Upper lobe of left lung (tissue), 6 donors: ENCODE results near the gene TTC3. TPM values are rescaled to one million over a fixed set of nuclear protein-coding genes. Genes with fewer than 3 reads are reported as not detected.
"Not testable (repeated sequence)": the region's sequence is repeated elsewhere in the genome, so short reads cannot be mapped to it uniquely, and the experiment has no call there.

Source experiments
- ATAC-seq, 2 donors: fragments of 200-7000 bp; cut with Tn5 transposase; one replicate each; pipeline ENCODE4 v1.9.1; 2022; ENCODE audit warnings: mild to moderate bottlenecking in 2 of 2, moderate library complexity in 2 of 2; ENCODE audit not compliant: low FRiP score in 2 of 2
- DNase-seq, 2 donors: peaks; one replicate each; pipeline ENCODE4 v3.0.0-alpha.2; 2019 to 2020
- H3K27ac ChIP-seq, 4 donors: fragments of 200-600 bp; sonication (generic); one replicate each; pipeline ENCODE4 v1.5.1; 2016 to 2019
- H3K27me3 ChIP-seq, 4 donors: fragments of 200-600 bp; sonication (generic); one replicate each; pipeline ENCODE4 v1.5.1; 2017 to 2019
- H3K36me3 ChIP-seq, 4 donors: fragments of 200-600 bp; sonication (generic); one replicate each; pipeline ENCODE4 v1.5.1; 2016 to 2019
- H3K4me1 ChIP-seq, 4 donors: fragments of 200-600 bp; sonication (generic); one replicate each; pipeline ENCODE4 v1.5.1; 2018 to 2019
- H3K4me3 ChIP-seq, 4 donors: fragments of 200-600 bp; sonication (generic); one replicate each; pipeline ENCODE4 v1.5.1; 2017 to 2019; ENCODE audit warnings: mild to moderate bottlenecking in 2 of 4, moderate library complexity in 1 of 4
- H3K9me3 ChIP-seq, 4 donors: fragments of 200-600 bp; sonication (generic); one replicate each; pipeline ENCODE4 v1.5.1; 2018 to 2019
- EP300 ChIP-seq, 4 donors: sonication (generic); formaldehyde crosslinking; IDR thresholded peaks; one replicate each; pipeline ENCODE4 v1.5.1; 2017; ENCODE audit warnings: antibody characterized with exemption in 4 of 4, control low read depth in 2 of 4
- POLR2A ChIP-seq, 4 donors: fragments of 450-650 bp; IDR thresholded peaks; one replicate each; pipeline ENCODE4 v1.5.1; 2016 to 2017; ENCODE audit warnings: antibody characterized with exemption in 4 of 4, mild to moderate bottlenecking in 2 of 4
- POLR2AphosphoS5 ChIP-seq, 2 donors: sonication (generic); formaldehyde crosslinking; IDR thresholded peaks; one replicate each; pipeline ENCODE4 v1.5.1; 2017; ENCODE audit warnings: antibody characterized with exemption in 2 of 2
- WGBS, 2 donors: methylation state at CpG; one replicate each; pipeline ENCODE4 v1.1.5; 2017 to 2018; 5-methylcytosine and 5-hydroxymethylcytosine counted together
- total RNA-seq, 6 donors: library from RNA; depleted of rRNA in 4 of 6; stranded (reverse); fragments of >200 nt in 4 of 6; gene quantifications; one replicate each; pipeline versions ENCODE4 v1.1.0 to v1.2.1, GENCODE V29; 2016 to 2021
- TF ChIP-seq, protein P1 (sequence below), 6 experiments: fragments of 450-650 bp in 4 of 6; fragments of 200-600 bp in 2 of 6; sonication (generic) in 2 of 6; IDR thresholded peaks; one replicate each; pipeline ENCODE4 v1.5.1; 2016 to 2019; ENCODE audit warnings: antibody characterized with exemption in 6 of 6
- donor health status: DM: no; HTN: no; CAD: no; lungs with moderate emphysema.
- donor health status: DM: no; HTN: yes; CAD: no; lungs with severe emphysema.

TTC3 gene
- total RNA-seq, 6 donors from 2014 or later = 69.9 to 395 (median 88.2) TPM

GRCh38 chr21:37045556-37045955, 27.5 kb upstream of the TTC3 start:
- TF ChIP-seq POLR2AphosphoS5 (IDR thresholded peaks at IDR 0.05) = no peak
- TF ChIP-seq EP300 (IDR thresholded peaks at IDR 0.05) = no peak
- no peak for TF ChIP-seq POLR2A (IDR thresholded peaks at IDR 0.05)
- TF ChIP-seq, protein P1, sequence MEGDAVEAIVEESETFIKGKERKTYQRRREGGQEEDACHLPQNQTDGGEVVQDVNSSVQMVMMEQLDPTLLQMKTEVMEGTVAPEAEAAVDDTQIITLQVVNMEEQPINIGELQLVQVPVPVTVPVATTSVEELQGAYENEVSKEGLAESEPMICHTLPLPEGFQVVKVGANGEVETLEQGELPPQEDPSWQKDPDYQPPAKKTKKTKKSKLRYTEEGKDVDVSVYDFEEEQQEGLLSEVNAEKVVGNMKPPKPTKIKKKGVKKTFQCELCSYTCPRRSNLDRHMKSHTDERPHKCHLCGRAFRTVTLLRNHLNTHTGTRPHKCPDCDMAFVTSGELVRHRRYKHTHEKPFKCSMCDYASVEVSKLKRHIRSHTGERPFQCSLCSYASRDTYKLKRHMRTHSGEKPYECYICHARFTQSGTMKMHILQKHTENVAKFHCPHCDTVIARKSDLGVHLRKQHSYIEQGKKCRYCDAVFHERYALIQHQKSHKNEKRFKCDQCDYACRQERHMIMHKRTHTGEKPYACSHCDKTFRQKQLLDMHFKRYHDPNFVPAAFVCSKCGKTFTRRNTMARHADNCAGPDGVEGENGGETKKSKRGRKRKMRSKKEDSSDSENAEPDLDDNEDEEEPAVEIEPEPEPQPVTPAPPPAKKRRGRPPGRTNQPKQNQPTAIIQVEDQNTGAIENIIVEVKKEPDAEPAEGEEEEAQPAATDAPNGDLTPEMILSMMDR (IDR thresholded peaks at IDR 0.05) = no peak
- ATAC-seq = no peak
- DNase-seq = no peak

GRCh38 chr21:37047079-37047478, 26.0 kb upstream of the TTC3 start:
- H3K9me3 ChIP-seq = no peaks in the 10 kb centered on the region
- TF ChIP-seq, protein P1 (IDR thresholded peaks at IDR 0.05) = no peak
- TF ChIP-seq POLR2A (IDR thresholded peaks at IDR 0.05) = no peak
- TF ChIP-seq POLR2AphosphoS5 (IDR thresholded peaks at IDR 0.05) = no peak
- TF ChIP-seq EP300 (IDR thresholded peaks at IDR 0.05) = no peak
- no peaks in the 10 kb centered on the region for H3K4me1 ChIP-seq
- ATAC-seq (no peak), DNase-seq (no peak)
- H3K4me3 ChIP-seq = no peak overlapping the region
- H3K36me3 ChIP-seq = no peaks in the 10 kb centered on the region
- no peak overlapping the region for H3K27ac ChIP-seq
- H3K27me3 ChIP-seq = no peaks in the 10 kb centered on the region
- WGBS, 2 donors = 97 to 98% methylated on average over 4 of the region's 4 CpGs

More at GRCh38 chr21:37045556-37045955, 27.5 kb upstream of the TTC3 start:
- WGBS, 2 donors = 75 to 80% methylated on average over 6 of the region's 6 CpGs
- Histone ChIP-seq H3K27ac (no peak overlapping the region), H3K9me3 (no peaks in the 10 kb centered on the region), H3K4me3 (no peak overlapping the region), H3K4me1 (no peaks in the 10 kb centered on the region), H3K27me3 (no peaks in the 10 kb centered on the region), H3K36me3 (no peaks in the 10 kb centered on the region)

GRCh38 chr21:37049741-37050140, 23.3 kb upstream of the TTC3 start:
- not testable (repeated sequence) for ATAC-seq, H3K36me3 ChIP-seq, H3K9me3 ChIP-seq, H3K4me3 ChIP-seq, H3K4me1 ChIP-seq, H3K27me3 ChIP-seq, DNase-seq, H3K27ac ChIP-seq
- 89 to 90% methylated on average over 3 of the region's 3 CpGs for WGBS, 2 donors

DNA sequence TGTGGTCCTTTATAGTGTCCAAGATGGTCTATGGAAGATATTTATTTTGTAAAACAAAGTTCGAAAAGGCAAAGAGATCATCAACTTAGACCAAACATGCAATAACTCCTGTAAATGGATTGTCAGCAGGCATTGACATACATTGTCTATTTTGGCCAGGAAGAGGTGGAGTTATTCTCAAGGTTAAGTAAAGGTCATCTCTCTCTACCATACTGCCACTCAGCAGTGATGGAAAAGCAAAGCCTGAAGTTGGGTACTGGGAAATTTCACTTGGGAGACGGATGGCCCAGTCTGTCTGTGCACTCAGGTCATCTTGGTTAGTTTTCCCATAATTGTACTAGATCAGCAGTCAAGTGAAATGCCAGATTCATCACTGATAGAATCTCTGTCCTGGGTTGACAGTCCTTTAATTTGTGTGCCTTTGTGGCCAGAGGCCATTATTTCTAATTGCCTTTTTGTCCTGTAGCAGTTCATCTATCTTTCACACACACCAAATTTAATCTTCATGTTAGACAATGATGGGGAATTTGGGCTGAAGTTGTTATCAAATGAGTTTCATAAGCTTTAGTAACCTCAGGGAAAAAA, 17.7 kb upstream of the TTC3 start:
- no peak for DNase-seq
- Histone ChIP-seq H3K36me3 (no peaks in the 10 kb centered on the region), H3K27ac (no peak overlapping the region), H3K27me3 (no peaks in the 10 kb centered on the region), H3K4me1 (peaks cover 0 to 3% (median under 1%) of the 10 kb centered on the region in 4 donors), H3K9me3 (no peaks in the 10 kb centered on the region), H3K4me3 (no peak overlapping the region)
- 70 to 86% methylated on average over 2 of the region's 2 CpGs for WGBS, 2 donors
- TF ChIP-seq, protein P1 (IDR thresholded peaks at IDR 0.05) = no peak
- TF ChIP-seq POLR2A (IDR thresholded peaks at IDR 0.05) = no peak
- TF ChIP-seq POLR2AphosphoS5 (IDR thresholded peaks at IDR 0.05) = no peak
- TF ChIP-seq EP300 (IDR thresholded peaks at IDR 0.05) = no peak
- no peak for ATAC-seq

DNA sequence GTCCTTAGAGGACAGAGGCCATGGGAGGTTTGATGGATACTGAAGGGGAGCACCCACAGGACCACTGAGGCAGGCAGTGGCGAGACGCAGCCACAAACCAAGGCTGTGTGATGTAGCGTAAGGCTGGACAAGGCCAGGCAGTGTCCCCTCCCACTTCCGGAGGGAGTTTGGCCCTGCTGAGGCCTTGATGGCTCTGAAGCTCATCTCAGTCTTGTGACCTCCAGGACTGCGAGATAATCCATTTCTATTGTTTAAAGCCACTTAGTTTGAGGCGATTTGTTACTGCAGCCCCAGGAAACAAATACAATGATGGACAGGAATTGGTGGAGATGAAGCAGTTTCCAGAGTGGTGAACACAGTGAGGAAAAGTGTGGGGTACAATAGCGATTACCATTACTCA, 15.4 kb upstream of the TTC3 start:
- ATAC-seq (no peak), DNase-seq (no peak)
- Histone ChIP-seq H3K27ac (no peak overlapping the region), H3K4me3 (no peak overlapping the region), H3K9me3 (no peaks in the 10 kb centered on the region), H3K36me3 (no peaks in the 10 kb centered on the region), H3K27me3 (no peaks in the 10 kb centered on the region), H3K4me1 (peaks cover 0 to 8% (median 2%) of the 10 kb centered on the region in 4 donors)
- TF ChIP-seq POLR2AphosphoS5 (IDR thresholded peaks at IDR 0.05) (no peak), EP300 (IDR thresholded peaks at IDR 0.05) (no peak), POLR2A (IDR thresholded peaks at IDR 0.05) (no peak)
- TF ChIP-seq, protein P1 (IDR thresholded peaks at IDR 0.05) = no peak
- WGBS, 2 donors = 90 to 93% methylated on average over 7 of the region's 7 CpGs
